ENCODE results near the gene CNDP1. TPM values are rescaled to one million over a fixed set of nuclear protein-coding genes. Genes with fewer than 3 reads are reported as not detected.
"Not testable (repeated sequence)": the region's sequence is repeated elsewhere in the genome, so short reads cannot be mapped to it uniquely, and the experiment has no call there.

CNDP1 gene
- total RNA-seq, 1 donor from 2014 or later, result not detected

- no peak for DNase-seq (ENCODE audit: low read depth, low spot score)
These were observed 10.6 kb downstream of the CNDP1 start for GRCh38 chr18:74544898-74545297.

GRCh38 chr18:74546007-74546406 lies 11.7 kb downstream of the CNDP1 start:
- no peak for DNase-seq (ENCODE audit: low read depth, low spot score)

- DNase-seq (ENCODE audit: low read depth, low spot score), result peak; percentile 11
These were observed 12.6 kb downstream of the CNDP1 start for GRCh38 chr18:74546751-74547530.

- DNase-seq (ENCODE audit: low read depth, low spot score), result no peak
These were observed 13.6 kb downstream of the CNDP1 start for GRCh38 chr18:74547860-74548259.

GRCh38 chr18:74549591-74550104 lies 15.3 kb downstream of the CNDP1 start:
- DNase-seq (ENCODE audit: low read depth, low spot score), result no peak

GRCh38 chr18:74550886-74551285 lies 16.6 kb downstream of the CNDP1 start:
- DNase-seq (ENCODE audit: low read depth, low spot score), result no peak

GRCh38 chr18:74551452-74551851 lies 17.2 kb downstream of the CNDP1 start:
- DNase-seq (ENCODE audit: low read depth, low spot score), result no peak

GRCh38 chr18:74551936-74552555 lies 17.7 kb downstream of the CNDP1 start:
- DNase-seq (ENCODE audit: low read depth, low spot score), result peak; percentile 57

- no peak for DNase-seq (ENCODE audit: low read depth, low spot score)
These were observed 21.8 kb downstream of the CNDP1 start for GRCh38 chr18:74556126-74556525.

GRCh38 chr18:74558096-74558495 lies 23.8 kb downstream of the CNDP1 start:
- no peak for DNase-seq (ENCODE audit: low read depth, low spot score)

- DNase-seq (ENCODE audit: low read depth, low spot score), result no peak
These were observed 27.9 kb downstream of the CNDP1 start for GRCh38 chr18:74562131-74562730.

- no peak for DNase-seq (ENCODE audit: low read depth, low spot score)
These were observed 28.5 kb downstream of the CNDP1 start for GRCh38 chr18:74562775-74563174.

- DNase-seq (ENCODE audit: low read depth, low spot score), result no peak
These were observed 29.7 kb downstream of the CNDP1 start for GRCh38 chr18:74563999-74564398.

GRCh38 chr18:74565164-74565563 lies 30.9 kb downstream of the CNDP1 start:
- DNase-seq (ENCODE audit: low read depth, low spot score), result not testable (repeated sequence)

GRCh38 chr18:74565993-74566392 lies 31.7 kb downstream of the CNDP1 start:
- DNase-seq (ENCODE audit: low read depth, low spot score), result not testable (repeated sequence)

- DNase-seq (ENCODE audit: low read depth, low spot score), result no peak
These were observed 33.5 kb downstream of the CNDP1 start for GRCh38 chr18:74567822-74568221.

- no peak for DNase-seq (ENCODE audit: low read depth, low spot score)
These were observed 35.1 kb downstream of the CNDP1 start for GRCh38 chr18:74569401-74569800.

GRCh38 chr18:74570266-74570665 lies 36.0 kb downstream of the CNDP1 start:
- no peak for DNase-seq (ENCODE audit: low read depth, low spot score)

- no peak for DNase-seq (ENCODE audit: low read depth, low spot score)
These were observed 37.8 kb downstream of the CNDP1 start for GRCh38 chr18:74571895-74572680.

GRCh38 chr18:74573053-74573452 lies 38.8 kb downstream of the CNDP1 start:
- no peak for DNase-seq (ENCODE audit: low read depth, low spot score)

- DNase-seq (ENCODE audit: low read depth, low spot score), result no peak
These were observed 40.6 kb downstream of the CNDP1 start for GRCh38 chr18:74574916-74575315.

- DNase-seq (ENCODE audit: low read depth, low spot score), result no peak
These were observed 42.7 kb downstream of the CNDP1 start for GRCh38 chr18:74577019-74577418.

All from pulmonary artery endothelial cell (primary cell).